Measurements from ENCODE around the gene MEGF11. TPM values are rescaled to one million over a fixed set of nuclear protein-coding genes. Genes with fewer than 3 reads are reported as not detected.

Gene MEGF11
- total and polyA plus RNA-seq, 10 donors, result 0.02 to 0.61 (median 0.23) TPM; not detected in 4

GRCh38 chr15:65981837-65982626, 271.5 kb downstream of the MEGF11 start:
- Histone ChIP-seq H3K4me3 (peak overlapping the region; percentile 6 to 74 (median 38)), H3K9me3 (no peaks in the 10 kb centered on the region), H3K4me1 (peaks cover 0 to 17% (median 11%) of the 10 kb centered on the region in 6 donors), H3K27ac (no peak overlapping the region), H3K27me3 (replicated peaks in 1 of 7) (peaks cover 0 to 55% (median 19%) of the 10 kb centered on the region in 7 donors), H3K36me3 (no peaks in the 10 kb centered on the region)
- TF ChIP-seq CTCF (IDR thresholded peaks at IDR 0.05 in 8 of 11, conservative IDR thresholded peaks at IDR 0.05 in 3 of 11), result peak in 7 of 11 experiments; percentile 15 to 55 (median 44)
- TF ChIP-seq POLR2AphosphoS5 (IDR thresholded peaks at IDR 0.05), result peak in 2 of 3 donors; percentile 9 to 38
- no peak for TF ChIP-seq POLR2A (IDR thresholded peaks at IDR 0.05)
- peak; percentile 86 for DNase-seq
- 3 to 8% (median 4%) methylated on average over 15 to 42 of the region's 42 CpGs for WGBS, 5 donors
- intact Hi-C loops (cut with DNase I; ENCODE audit: low total_unique reads), result loop anchor here (5.0 kb wide), 1 partner anchor 305 kb away; no protein-coding TSS in a partner anchor

DNA sequence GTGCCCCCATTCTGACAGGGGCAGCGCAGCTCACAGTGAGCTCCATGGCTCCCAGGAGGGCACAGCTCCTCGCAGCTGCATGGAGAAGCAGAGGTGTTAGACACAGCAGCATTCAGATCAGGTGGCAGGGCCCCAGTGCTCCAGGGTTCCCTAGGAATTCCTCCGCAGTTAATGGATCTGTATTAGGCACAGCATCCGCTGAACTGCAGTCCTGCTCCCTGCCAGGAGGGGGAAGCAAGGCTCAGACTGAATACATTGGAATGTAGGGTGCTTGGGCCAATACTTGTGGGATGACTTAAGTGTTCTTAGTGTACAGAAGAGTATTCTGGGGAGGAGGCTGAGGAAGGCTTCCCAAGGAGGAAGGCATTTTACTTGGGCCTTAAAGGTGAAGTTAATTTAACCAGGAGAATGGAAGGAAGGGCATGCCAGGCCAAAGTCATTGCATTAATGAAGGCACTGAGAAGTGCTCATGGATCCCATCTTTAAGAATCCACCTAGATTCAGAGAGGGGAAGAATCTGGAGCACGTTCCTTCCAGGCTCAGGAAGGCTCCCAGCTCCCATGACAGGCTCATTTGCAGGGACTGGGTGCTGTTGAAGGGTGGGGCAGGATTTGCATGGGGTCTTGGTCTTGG, 272.6 kb downstream of the MEGF11 start:
- Histone ChIP-seq H3K4me1 (peaks cover 0 to 17% (median 11%) of the 10 kb centered on the region in 6 donors), H3K27me3 (replicated peaks in 1 of 7) (peaks cover 0 to 47% (median 19%) of the 10 kb centered on the region in 7 donors), H3K36me3 (no peaks in the 10 kb centered on the region), H3K9me3 (no peaks in the 10 kb centered on the region), H3K27ac (no peak overlapping the region), H3K4me3 (no peak overlapping the region)
- WGBS, 5 donors, result 40 to 77% (median 67%) methylated on average over 3 to 5 of the region's 5 CpGs
- TF ChIP-seq POLR2AphosphoS5 (IDR thresholded peaks at IDR 0.05), result no peak
- peak; percentile 21 to 78 (median 66) for TF ChIP-seq CTCF (IDR thresholded peaks at IDR 0.05 in 8 of 11, conservative IDR thresholded peaks at IDR 0.05 in 3 of 11)
- intact Hi-C loops (cut with DNase I; ENCODE audit: low total_unique reads), result loop anchor here (5.0 kb wide), 1 partner anchor 306 kb away; no protein-coding TSS in a partner anchor
- DNase-seq, result no peak

- peaks cover 0 to 17% (median 11%) of the 10 kb centered on the region in 6 donors for H3K4me1 ChIP-seq
- DNase-seq, result no peak
- no peaks in the 10 kb centered on the region for H3K36me3 ChIP-seq
- intact Hi-C loops (cut with DNase I; ENCODE audit: low total_unique reads), result loop anchor here (5.0 kb wide), 1 partner anchor 307 kb away; no protein-coding TSS in a partner anchor
- TF ChIP-seq POLR2AphosphoS5 (IDR thresholded peaks at IDR 0.05), result no peak
- no peak for TF ChIP-seq CTCF (IDR thresholded peaks at IDR 0.05 in 8 of 11, conservative IDR thresholded peaks at IDR 0.05 in 3 of 11)
- no peak for TF ChIP-seq POLR2A (IDR thresholded peaks at IDR 0.05)
- no peak overlapping the region for H3K4me3 ChIP-seq
- peaks cover 0 to 44% (median 19%) of the 10 kb centered on the region in 7 donors for H3K27me3 ChIP-seq (replicated peaks in 1 of 7)
- H3K27ac ChIP-seq, result no peak overlapping the region
- no peaks in the 10 kb centered on the region for H3K9me3 ChIP-seq
- WGBS, 5 donors, result 38 to 58% (median 45%) methylated on average over 2 of the region's 2 CpGs
These were observed 273.7 kb downstream of the MEGF11 start for GRCh38 chr15:65979837-65980236.

GRCh38 chr15:65979316-65979715, 274.2 kb downstream of the MEGF11 start:
- Histone ChIP-seq H3K36me3 (no peaks in the 10 kb centered on the region), H3K4me3 (no peak overlapping the region), H3K4me1 (peaks cover 0 to 17% (median 11%) of the 10 kb centered on the region in 6 donors), H3K9me3 (no peaks in the 10 kb centered on the region), H3K27ac (no peak overlapping the region), H3K27me3 (replicated peaks in 1 of 7) (peaks cover 0 to 44% (median 19%) of the 10 kb centered on the region in 7 donors)
- TF ChIP-seq POLR2AphosphoS5 (IDR thresholded peaks at IDR 0.05) (no peak), POLR2A (IDR thresholded peaks at IDR 0.05) (no peak), CTCF (IDR thresholded peaks at IDR 0.05 in 8 of 11, conservative IDR thresholded peaks at IDR 0.05 in 3 of 11) (no peak)
- 47 to 72% (median 63%) methylated on average over 7 of the region's 7 CpGs for WGBS, 5 donors
- intact Hi-C loops (cut with DNase I; ENCODE audit: low total_unique reads), result no loop called here
- peak; percentile 47 for DNase-seq
